GM23338 (cell line): ENCODE data around the gene OR5B17. TPM values are rescaled to one million over a fixed set of nuclear protein-coding genes. Genes with fewer than 3 reads are reported as not detected.

Experiments
- ATAC-seq: fragments of 200-7000 bp; cut with Tn5 transposase; 3 replicates; pipeline ENCODE4 v1.9.1; 2020
- DNase-seq: peaks from one replicate; pipeline ENCODE4 v3.0.0-alpha.2; 2015; ENCODE audit warnings: low spot score
- H2AFZ ChIP-seq: fragments of 200-600 bp; sonication (generic); 2 replicates; pipeline ENCODE4 v1.8.0; 2016; ENCODE audit warnings: antibody characterized with exemption, mild to moderate bottlenecking, moderate library complexity
- H3F3A ChIP-seq: fragments of 200-600 bp; sonication (generic); replicated peaks from 2 replicates; pipeline ENCODE4 v1.8.0; 2017; ENCODE audit warnings: antibody characterized with exemption, mixed run types, low read depth
- H3K27ac ChIP-seq: fragments of 200-600 bp; sonication (generic); 2 replicates; pipeline ENCODE4 v1.6.1; 2016; ENCODE audit warnings: low read depth
- H3K27me3 ChIP-seq: fragments of 200-600 bp; sonication (generic); 2 replicates; pipeline ENCODE4 v1.8.0; 2016; ENCODE audit warnings: mild to moderate bottlenecking, mixed run types, moderate library complexity; ENCODE audit not compliant: insufficient read depth
- H3K36me3 ChIP-seq: fragments of 200-600 bp; sonication (generic); 2 replicates; pipeline ENCODE4 v1.8.0; 2016; ENCODE audit warnings: mild to moderate bottlenecking; ENCODE audit not compliant: insufficient read depth
- H3K4me1 ChIP-seq: fragments of 200-600 bp; sonication (generic); 2 replicates; pipeline ENCODE4 v1.8.0; 2016; ENCODE audit warnings: mild to moderate bottlenecking, moderate library complexity; ENCODE audit not compliant: insufficient read depth
- H3K4me2 ChIP-seq: fragments of 200-600 bp; sonication (generic); 2 replicates; pipeline ENCODE4 v1.7.1; 2017; ENCODE audit warnings: mixed run types
- H3K4me3 ChIP-seq: fragments of 200-600 bp; sonication (generic); 2 replicates; pipeline ENCODE4 v1.6.1; 2016; ENCODE audit warnings: mixed run types
- H3K79me2 ChIP-seq: fragments of 200-600 bp; sonication (generic); replicated peaks from 2 replicates; pipeline ENCODE4 v1.8.0; 2017; ENCODE audit warnings: mild to moderate bottlenecking; ENCODE audit not compliant: insufficient read depth
- H3K9me2 ChIP-seq: fragments of 200-600 bp; sonication (generic); 2 replicates; pipeline ENCODE4 v1.8.0; 2017; ENCODE audit not compliant: insufficient read depth
- H4K20me1 ChIP-seq: fragments of 200-600 bp; sonication (generic); replicated peaks from 2 replicates; pipeline ENCODE4 v1.8.0; 2017; ENCODE audit warnings: mild to moderate bottlenecking; ENCODE audit not compliant: insufficient read depth
- H3K27ac Mint-ChIP-seq: 2 replicates; pipeline ENCODE4 v1.8.0; 2020; ENCODE audit warnings: inconsistent platforms, mild to moderate bottlenecking, moderate library complexity, mixed read lengths
- H3K27me3 Mint-ChIP-seq: 3 replicates; pipeline ENCODE4 v1.8.0; 2022; ENCODE audit warnings: low read depth, mild to moderate bottlenecking, moderate library complexity, mixed read lengths, inconsistent platforms; ENCODE audit not compliant: insufficient read depth, poor library complexity
- H3K36me3 Mint-ChIP-seq: 3 replicates; pipeline ENCODE4 v1.8.0; 2021; ENCODE audit warnings: low read depth, mild to moderate bottlenecking, inconsistent platforms, moderate library complexity, mixed read lengths
- H3K4me1 Mint-ChIP-seq: 3 replicates; pipeline ENCODE4 v1.8.0; 2020; ENCODE audit warnings: mild to moderate bottlenecking, inconsistent platforms, mixed read lengths
- H3K4me3 Mint-ChIP-seq: 3 replicates; pipeline ENCODE4 v1.8.0; 2021; ENCODE audit warnings: moderate library complexity, mild to moderate bottlenecking, inconsistent platforms, mixed read lengths
- H3K9me3 Mint-ChIP-seq: 3 replicates; pipeline ENCODE4 v1.8.0; 2020; ENCODE audit warnings: moderate library complexity, mild to moderate bottlenecking, inconsistent platforms, mixed read lengths
- CREB1 ChIP-seq: fragments of 250-450 bp; sonication (Bioruptor Pico); IDR thresholded peaks from 2 replicates; pipeline ENCODE4 v1.5.0; 2020; ENCODE audit warnings: low read depth, mild to moderate bottlenecking, moderate library complexity
- EZH2 ChIP-seq: fragments of 200-600 bp; sonication (generic); IDR thresholded peaks from one replicate; pipeline ENCODE4 v1.8.0; 2017; ENCODE audit warnings: antibody characterized with exemption, mild to moderate bottlenecking, low read depth; ENCODE audit not compliant: unreplicated experiment
- EZH2phosphoT487 ChIP-seq: fragments of 200-600 bp; sonication (generic); IDR thresholded peaks from one replicate; pipeline ENCODE4 v1.8.1; 2018; ENCODE audit warnings: antibody characterized with exemption; ENCODE audit not compliant: unreplicated experiment
- JUNB ChIP-seq: IDR thresholded peaks from one replicate; pipeline ENCODE4 v1.6.1; 2016; ENCODE audit warnings: antibody characterized with exemption; ENCODE audit not compliant: unreplicated experiment
- NANOG ChIP-seq: IDR thresholded peaks from 2 replicates; pipeline ENCODE4 v1.6.1; 2016; ENCODE audit warnings: antibody characterized with exemption, borderline replicate concordance
- POLR2AphosphoS5 ChIP-seq: IDR thresholded peaks from 2 replicates; pipeline ENCODE4 v1.6.1; 2016; ENCODE audit warnings: antibody characterized with exemption, low read depth
- REST ChIP-seq: IDR thresholded peaks from one replicate; pipeline ENCODE4 v1.6.1; 2018; ENCODE audit warnings: antibody characterized with exemption; ENCODE audit not compliant: unreplicated experiment
- STAT1 ChIP-seq: IDR thresholded peaks from one replicate; pipeline ENCODE4 v1.6.1; 2016; ENCODE audit warnings: antibody characterized with exemption; ENCODE audit not compliant: unreplicated experiment
- ZNF114 ChIP-seq: fragments of 250-450 bp; sonication (Bioruptor Pico); IDR thresholded peaks from 2 replicates; pipeline ENCODE4 v1.5.0; 2020; ENCODE audit warnings: mild to moderate bottlenecking, moderate library complexity
- ZNF331 ChIP-seq: fragments of 250-450 bp; sonication (Bioruptor Pico); IDR thresholded peaks from 2 replicates; pipeline ENCODE4 v1.5.0; 2020; ENCODE audit warnings: low read depth, mild to moderate bottlenecking, moderate library complexity
- ZNF462 ChIP-seq: fragments of 250-450 bp; sonication (Bioruptor Pico); IDR thresholded peaks from 2 replicates; pipeline ENCODE4 v1.5.0; 2020; ENCODE audit warnings: mild to moderate bottlenecking, moderate library complexity
- polyA plus RNA-seq: library from polyadenylated mRNA; unstranded; fragments of >200 nt; fragmentation: Nextera tagmentation; extraction: Ambion mirVana; gene quantifications from 2 replicates; pipeline ENCODE4 v1.2.1, GENCODE V29; 2016
- total RNA-seq: library from RNA; depleted of rRNA; stranded (reverse); fragments of >200 nt; shearing (Covaris generic); gene quantifications from 2 replicates; pipeline ENCODE4 v1.2.3, GENCODE V29; 2014

Gene OR5B17
- total and polyA plus RNA-seq, 2 experiments from 2014 or later, result not detected

- no peak for TF ChIP-seq REST
- no peak for TF ChIP-seq JUNB
Observed at GRCh38 chr11:58391879-58392278, 33.0 kb upstream of the OR5B17 start (continued).

GRCh38 chr11:58390551-58391063 is 31.7 kb upstream of the OR5B17 start:
- Histone ChIP-seq H3K36me3 (no peaks in the 10 kb centered on the region), H3K9me2 (peaks cover 8% of the 10 kb centered on the region; the same call in 1 of the 2 replicates), H3K4me2 (no peak overlapping the region), H3K4me1 (no peaks in the 10 kb centered on the region), H4K20me1 (no peaks in the 10 kb centered on the region), H2AFZ (no peak overlapping the region), H3F3A (no peaks in the 10 kb centered on the region), H3K79me2 (no peaks in the 10 kb centered on the region), H3K27me3 (no peaks in the 10 kb centered on the region), H3K27ac (no peak overlapping the region), H3K4me3 (no peak overlapping the region)
- DNase-seq (no peak), ATAC-seq (no peak)
- no peaks in the 10 kb centered on the region for H3K4me1 Mint-ChIP-seq
- peaks cover 16% of the 10 kb centered on the region for H3K9me3 Mint-ChIP-seq
- peaks cover 2% of the 10 kb centered on the region; the same call in 1 of the 3 replicates for H3K36me3 Mint-ChIP-seq
- H3K27me3 Mint-ChIP-seq, result no peaks in the 10 kb centered on the region
- no peak overlapping the region for H3K27ac Mint-ChIP-seq
- H3K4me3 Mint-ChIP-seq, result no peak overlapping the region
- no peak for TF ChIP-seq EZH2
- TF ChIP-seq REST, result no peak
- TF ChIP-seq STAT1, result no peak
- no peak for TF ChIP-seq CREB1 (CRISPR knock-in tag)
- no peak for TF ChIP-seq ZNF331 (CRISPR knock-in tag)
- TF ChIP-seq ZNF114 (CRISPR knock-in tag), result no peak
- TF ChIP-seq EZH2phosphoT487, result no peak
- TF ChIP-seq NANOG, result no peak
- TF ChIP-seq POLR2AphosphoS5, result no peak
- TF ChIP-seq ZNF462, result no peak
